HepG2 (cell line): Measurements from ENCODE around the gene DNASE1. TPM values are rescaled to one million over a fixed set of nuclear protein-coding genes. Genes with fewer than 3 reads are reported as not detected.

ENCODE experiments used
- BCL3 ChIP-seq: sonication (generic); formaldehyde crosslinking; IDR thresholded peaks from 2 replicates; pipeline ENCODE4 v1.5.1; 2020; ENCODE audit warnings: mild to moderate bottlenecking, missing genetic modification reagents, moderate library complexity
- FOXA3 ChIP-seq: IDR thresholded peaks from 2 replicates; pipeline ENCODE4 v1.6.1; 2016; ENCODE audit warnings: missing genetic modification reagents, missing compliant biosample characterization
- GABPA ChIP-seq, 2 experiments: IDR thresholded peaks; 2 replicates each; pipeline ENCODE4 v1.6.1; 2011 to 2016; ENCODE audit warnings: low read depth in 2 of 2, low read length in 1 of 2, missing biosample characterization in 1 of 2, missing genetic modification characterization in 1 of 2
- KIAA2018 ChIP-seq: sonication (generic); formaldehyde crosslinking; IDR thresholded peaks from 2 replicates; pipeline ENCODE4 v1.5.0; 2020; ENCODE audit warnings: mild to moderate bottlenecking, missing genetic modification reagents, borderline replicate concordance
- NONO ChIP-seq, 2 experiments: fragments of 450-650 bp in 1 of 2; sonication (generic) in 1 of 2; formaldehyde crosslinking in 1 of 2; IDR thresholded peaks in 1 of 2; conservative IDR thresholded peaks in 1 of 2; 2 replicates each; pipeline versions ENCODE4 v1.6.1 to v1.8.0; 2017 to 2022; ENCODE audit warnings: mild to moderate bottlenecking in 1 of 2, missing genetic modification reagents in 1 of 2, moderate library complexity in 1 of 2
- NRL ChIP-seq: sonication (generic); formaldehyde crosslinking; IDR thresholded peaks from 2 replicates; pipeline ENCODE4 v1.5.0; 2020; ENCODE audit warnings: missing genetic modification reagents, mild to moderate bottlenecking, moderate library complexity, borderline replicate concordance
- PRDM15 ChIP-seq: sonication (generic); formaldehyde crosslinking; IDR thresholded peaks from 2 replicates; pipeline ENCODE4 v1.4.0; 2020; ENCODE audit warnings: missing genetic modification reagents
- RBFOX2 ChIP-seq: fragments of 200-400 bp; formaldehyde crosslinking; IDR thresholded peaks from 2 replicates; pipeline ENCODE4 v1.6.1; 2017; ENCODE audit warnings: low read depth, mild to moderate bottlenecking, low read length
- SAP130 ChIP-seq: IDR thresholded peaks from 2 replicates; pipeline ENCODE4 v1.6.1; 2016; ENCODE audit warnings: low read depth
- SMAD1 ChIP-seq: sonication (generic); formaldehyde crosslinking; IDR thresholded peaks from 2 replicates; pipeline ENCODE4 v1.4.0; 2020; ENCODE audit warnings: missing genetic modification reagents, low read depth, mild to moderate bottlenecking, borderline replicate concordance
- SP4 ChIP-seq: sonication (generic); formaldehyde crosslinking; IDR thresholded peaks from 2 replicates; pipeline ENCODE4 v1.8.1; 2023; ENCODE audit warnings: mild to moderate bottlenecking, missing genetic modification reagents
- ZFX ChIP-seq: sonication (generic); formaldehyde crosslinking; IDR thresholded peaks from 2 replicates; pipeline ENCODE4 v1.4.0; 2020; ENCODE audit warnings: mild to moderate bottlenecking, low read depth, missing genetic modification reagents, moderate library complexity
- ZNF350 ChIP-seq: sonication (generic); formaldehyde crosslinking; IDR thresholded peaks from 2 replicates; pipeline ENCODE4 v1.4.0; 2020; ENCODE audit warnings: mild to moderate bottlenecking, low read depth, missing genetic modification reagents, borderline replicate concordance
- ZSCAN31 ChIP-seq: sonication (generic); formaldehyde crosslinking; IDR thresholded peaks from 2 replicates; pipeline ENCODE4 v1.5.0; 2020; ENCODE audit warnings: low read depth, mild to moderate bottlenecking, missing genetic modification reagents
- polyA plus RNA-seq, 8 experiments: library from polyadenylated mRNA; depleted of rRNA in 3 of 8; stranded (reverse) in 7 of 8; unstranded in 1 of 8; fragments of >200 nt; fragmentation: Illumina TruSeq in 4 of 8; extraction: Trizol in 4 of 8; gene quantifications; 2 replicates each; pipeline versions ENCODE4 v1.2.1 to v1.2.3, GENCODE V29; 2011 to 2016; ENCODE audit warnings: low read depth in 4 of 8, missing spikeins in 1 of 8, mixed read lengths in 1 of 8; ENCODE audit not compliant: insufficient read depth in 1 of 8
- total RNA-seq, 5 experiments: library from RNA; depleted of rRNA; stranded (reverse); fragments of >200 nt; fragmentation: Illumina TruSeq; extraction: Trizol; gene quantifications; 2 replicates each; pipeline ENCODE4 v1.2.3, GENCODE V29; 2016; ENCODE audit warnings: low read depth in 1 of 5

The DNASE1 gene
- total and polyA plus RNA-seq, 2 of the 13 experiments (the other 11 are each of a cell fraction or from before 2014, with no cell fraction given) = 7.1 to 11.1 TPM

- TF ChIP-seq SAP130 (CRISPR knock-in tag) = peak; percentile 75
- TF ChIP-seq SP4 = no peak; the same call in 1 of the 2 replicates
- TF ChIP-seq SMAD1 = peak; percentile 75; the same call in 1 of the 2 replicates
- no peak for TF ChIP-seq FOXA3
- no peak for TF ChIP-seq BCL3 (CRISPR knock-in tag)
- peak; percentile 67; the same call in 1 of the 2 replicates for TF ChIP-seq ZNF350 (CRISPR knock-in tag)
- peak; percentile 54; the same call in 1 of the 2 replicates for TF ChIP-seq PRDM15 (CRISPR knock-in tag)
- peak; percentile 54; the same call in 1 of the 2 replicates for TF ChIP-seq ZFX
- TF ChIP-seq ZSCAN31 (CRISPR knock-in tag) = peak; percentile 71; the same call in 1 of the 2 replicates
- TF ChIP-seq GABPA (IDR thresholded peaks at IDR 0.05; ENCODE audit: low read depth, low read length) = peak; percentile 89
- peak; percentile 69 for TF ChIP-seq GABPA (CRISPR knock-in tag; IDR thresholded peaks at IDR 0.05; ENCODE audit: low read depth)
- no peak for TF ChIP-seq KIAA2018
- TF ChIP-seq RBFOX2 = peak; percentile 75
- TF ChIP-seq NONO (IDR thresholded peaks at IDR 0.05) = no peak
- TF ChIP-seq NONO (CRISPR knock-in tag; conservative IDR thresholded peaks at IDR 0.05) = peak; percentile 31; the same call in 1 of the 2 replicates
- no peak for TF ChIP-seq NRL (CRISPR knock-in tag)
These were observed 43.1 kb upstream of the DNASE1 start, which contains the start of gene SLX4 (continued) for GRCh38 chr16:3611146-3611975.
